Rectal smooth muscle tissue (tissue), 1 donor: Measurements from ENCODE around the gene CAMK1D.
"Not testable (repeated sequence)": the region's sequence is repeated elsewhere in the genome, so short reads cannot be mapped to it uniquely, and the experiment has no call there.

Experiments used
- H3K27ac ChIP-seq: one replicate; pipeline ENCODE4 v1.7.0; 2013; ENCODE audit warnings: low read depth, low read length, inconsistent platforms
- H3K27me3 ChIP-seq: one replicate; pipeline ENCODE4 v1.7.0; 2013; ENCODE audit warnings: low read length; ENCODE audit not compliant: control insufficient read depth, insufficient read depth
- H3K36me3 ChIP-seq: one replicate; pipeline ENCODE4 v1.7.0; 2013; ENCODE audit warnings: low read length; ENCODE audit not compliant: control insufficient read depth, insufficient read depth
- H3K4me1 ChIP-seq: one replicate; pipeline ENCODE4 v1.7.0; 2013; ENCODE audit warnings: low read length; ENCODE audit not compliant: control insufficient read depth, insufficient read depth
- H3K4me3 ChIP-seq: one replicate; pipeline ENCODE4 v1.7.0; 2013; ENCODE audit warnings: low read length
- H3K9ac ChIP-seq: one replicate; pipeline ENCODE4 v1.7.0; 2013; ENCODE audit warnings: low read length

Gene CAMK1D

GRCh38 chr10:12729885-12730284, 380.5 kb downstream of the CAMK1D start:
- Histone ChIP-seq H3K36me3 (no peaks in the 10 kb centered on the region), H3K9ac (no peak overlapping the region), H3K4me3 (no peak overlapping the region), H3K27me3 (no peaks in the 10 kb centered on the region), H3K27ac (no peak overlapping the region), H3K4me1 (peaks cover 14% of the 10 kb centered on the region)

GRCh38 chr10:12730809-12731519, 381.6 kb downstream of the CAMK1D start:
- Histone ChIP-seq H3K36me3 (no peaks in the 10 kb centered on the region), H3K4me3 (no peak overlapping the region), H3K27ac (no peak overlapping the region), H3K27me3 (no peaks in the 10 kb centered on the region), H3K4me1 (peaks cover 14% of the 10 kb centered on the region), H3K9ac (no peak overlapping the region)

DNA sequence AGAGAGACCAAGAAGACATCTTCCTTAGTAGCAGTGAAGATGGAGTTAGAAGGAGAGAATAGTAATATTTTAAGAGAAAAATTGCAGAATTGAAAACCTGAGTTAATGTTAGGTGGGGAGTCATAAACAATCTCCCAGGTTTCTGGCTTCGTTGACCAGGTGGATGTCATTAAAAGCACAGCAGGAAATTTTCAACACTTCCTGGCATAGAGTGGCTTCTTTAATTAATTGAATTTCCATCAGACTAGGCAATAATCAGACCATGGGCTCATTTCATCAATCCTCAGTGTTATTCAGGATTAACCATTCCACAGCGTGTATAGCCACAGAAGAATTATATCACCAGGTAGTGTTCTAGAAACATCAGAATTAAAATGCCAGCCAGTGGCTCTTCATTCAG, 383.9 kb downstream of the CAMK1D start:
- no peaks in the 10 kb centered on the region for H3K27me3 ChIP-seq
- no peak overlapping the region for H3K9ac ChIP-seq
- no peaks in the 10 kb centered on the region for H3K36me3 ChIP-seq
- no peak overlapping the region for H3K4me3 ChIP-seq
- H3K27ac ChIP-seq: no peak overlapping the region
- H3K4me1 ChIP-seq: peaks cover 8% of the 10 kb centered on the region

- H3K4me3 ChIP-seq: no peak overlapping the region
- H3K27ac ChIP-seq: no peak overlapping the region
- H3K36me3 ChIP-seq: no peaks in the 10 kb centered on the region
- no peaks in the 10 kb centered on the region for H3K27me3 ChIP-seq
- H3K4me1 ChIP-seq: peaks cover 3% of the 10 kb centered on the region
- no peak overlapping the region for H3K9ac ChIP-seq
Measured at GRCh38 chr10:12735843-12736462, 386.6 kb downstream of the CAMK1D start.

DNA sequence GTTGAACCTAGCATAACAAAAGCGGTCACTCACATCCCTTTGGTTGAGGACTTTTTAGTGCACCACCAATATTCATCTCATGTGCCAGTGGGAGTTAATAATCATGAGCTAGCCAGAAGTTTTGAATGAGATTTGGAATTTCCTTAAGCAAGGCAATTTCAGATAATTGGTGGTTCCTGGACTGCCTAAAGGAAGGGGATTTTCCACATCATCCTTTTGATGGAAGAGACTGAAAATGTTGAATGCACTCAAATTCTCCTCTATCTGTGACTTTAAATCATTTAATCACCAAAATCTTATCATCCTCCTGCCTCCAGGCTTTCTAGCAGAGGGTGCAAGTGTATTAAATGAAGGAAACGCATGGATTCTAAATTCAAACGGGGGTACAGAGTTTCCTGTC, 391.5 kb downstream of the CAMK1D start:
- H3K27ac ChIP-seq: peak overlapping the region; percentile 72
- H3K4me1 ChIP-seq: peaks cover 10% of the 10 kb centered on the region
- no peak overlapping the region for H3K4me3 ChIP-seq
- H3K36me3 ChIP-seq: no peaks in the 10 kb centered on the region
- no peaks in the 10 kb centered on the region for H3K27me3 ChIP-seq
- no peak overlapping the region for H3K9ac ChIP-seq

- Histone ChIP-seq H3K9ac (no peak overlapping the region), H3K4me1 (peaks cover 10% of the 10 kb centered on the region), H3K4me3 (no peak overlapping the region), H3K27ac (peak overlapping the region; percentile 78), H3K36me3 (no peaks in the 10 kb centered on the region), H3K27me3 (no peaks in the 10 kb centered on the region)
Measured at GRCh38 chr10:12741360-12741804, 392.0 kb downstream of the CAMK1D start.

- H3K27ac ChIP-seq: peak overlapping the region; percentile 21
- peaks cover 10% of the 10 kb centered on the region for H3K4me1 ChIP-seq
- no peak overlapping the region for H3K9ac ChIP-seq
- no peak overlapping the region for H3K4me3 ChIP-seq
- H3K27me3 ChIP-seq: no peaks in the 10 kb centered on the region
- H3K36me3 ChIP-seq: no peaks in the 10 kb centered on the region
Measured at GRCh38 chr10:12742771-12743170, 393.4 kb downstream of the CAMK1D start.

- H3K9ac ChIP-seq, H3K27ac ChIP-seq, H3K4me3 ChIP-seq, H3K27me3 ChIP-seq, H3K36me3 ChIP-seq: not testable (repeated sequence)
- peaks cover 10% of the 10 kb centered on the region for H3K4me1 ChIP-seq
Measured at GRCh38 chr10:12743466-12743865, 394.1 kb downstream of the CAMK1D start.

GRCh38 chr10:12743941-12744340, 394.6 kb downstream of the CAMK1D start:
- no peak overlapping the region for H3K9ac ChIP-seq
- no peaks in the 10 kb centered on the region for H3K36me3 ChIP-seq
- H3K27ac ChIP-seq: no peak overlapping the region
- H3K4me3 ChIP-seq: no peak overlapping the region
- H3K4me1 ChIP-seq: peaks cover 10% of the 10 kb centered on the region
- H3K27me3 ChIP-seq: no peaks in the 10 kb centered on the region

DNA sequence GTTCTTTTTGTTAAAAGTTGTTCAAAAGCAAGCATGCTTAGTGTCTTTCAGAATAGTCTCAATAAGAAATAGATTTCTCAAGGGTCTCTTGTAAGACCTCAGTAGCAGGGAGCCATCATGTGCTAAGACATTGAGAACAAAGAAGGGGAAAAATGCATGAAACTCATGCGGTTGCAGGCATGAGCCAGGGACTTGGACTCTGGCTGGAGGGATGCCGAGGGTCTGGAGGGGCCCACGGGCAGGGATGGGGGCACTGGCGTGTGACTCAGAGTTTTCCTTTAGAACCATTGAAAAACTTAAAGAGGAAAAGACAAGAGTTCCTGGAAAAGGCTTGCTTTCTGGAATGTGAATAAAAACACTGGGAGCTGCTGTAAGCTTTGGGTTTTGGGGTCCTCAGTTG, 398.8 kb downstream of the CAMK1D start:
- H3K9ac ChIP-seq: no peak overlapping the region
- H3K27ac ChIP-seq: no peak overlapping the region

GRCh38 chr10:12749760-12750478, 400.6 kb downstream of the CAMK1D start:
- H3K36me3 ChIP-seq: no peaks in the 10 kb centered on the region
- no peaks in the 10 kb centered on the region for H3K27me3 ChIP-seq
- H3K9ac ChIP-seq: no peak overlapping the region
- H3K4me1 ChIP-seq: no peaks in the 10 kb centered on the region
- no peak overlapping the region for H3K4me3 ChIP-seq
- no peak overlapping the region for H3K27ac ChIP-seq

More for the DNA sequence above, 398.8 kb downstream of the CAMK1D start:
- no peak overlapping the region for H3K4me3 ChIP-seq
- no peaks in the 10 kb centered on the region for H3K27me3 ChIP-seq
- no peaks in the 10 kb centered on the region for H3K4me1 ChIP-seq
- no peaks in the 10 kb centered on the region for H3K36me3 ChIP-seq

- H3K9ac ChIP-seq: no peak overlapping the region
- H3K4me1 ChIP-seq: no peaks in the 10 kb centered on the region
- H3K27ac ChIP-seq: no peak overlapping the region
- no peaks in the 10 kb centered on the region for H3K36me3 ChIP-seq
- H3K4me3 ChIP-seq: no peak overlapping the region
- H3K27me3 ChIP-seq: no peaks in the 10 kb centered on the region
Measured at GRCh38 chr10:12750526-12751201, 401.3 kb downstream of the CAMK1D start.
